Coronary artery (tissue), 2 donors: ENCODE measurements around the gene ATP6V0A4.

Experiments
- DNase-seq: peaks from one replicate; pipeline ENCODE4 v3.0.0-alpha.2; 2017; ENCODE audit warnings: low spot score
- H3K27ac ChIP-seq, 2 donors: fragments of 200-600 bp; sonication (generic); one replicate each; pipeline ENCODE4 v1.5.1; 2016 to 2019
- H3K4me3 ChIP-seq: fragments of 200-600 bp; sonication (generic); 2 replicates; pipeline ENCODE4 v1.5.1; 2016; ENCODE audit warnings: mild to moderate bottlenecking, moderate library complexity
- TF ChIP-seq, protein P1 (sequence below): fragments of 200-600 bp; sonication (generic); IDR thresholded peaks from one replicate; pipeline ENCODE4 v1.5.1; 2019; ENCODE audit warnings: antibody characterized with exemption

The ATP6V0A4 gene

GRCh38 chr7:138797715-138798320 lies at the start of gene ATP6V0A4, which contains the start of gene TMEM213:
Gene ATP6V0A4 (minus strand): TSS chr7:138798196. CDS start chr7:138771247, 26,949 bp downstream.
Gene TMEM213 (plus strand): TSS chr7:138797994. CDS start chr7:138798105, 111 bp downstream.
- H3K27ac ChIP-seq = no peak within 1 kb of the TSS
- no peak within 1 kb of the TSS for H3K4me3 ChIP-seq
- DNase-seq = no peak
- TF ChIP-seq, protein P1, sequence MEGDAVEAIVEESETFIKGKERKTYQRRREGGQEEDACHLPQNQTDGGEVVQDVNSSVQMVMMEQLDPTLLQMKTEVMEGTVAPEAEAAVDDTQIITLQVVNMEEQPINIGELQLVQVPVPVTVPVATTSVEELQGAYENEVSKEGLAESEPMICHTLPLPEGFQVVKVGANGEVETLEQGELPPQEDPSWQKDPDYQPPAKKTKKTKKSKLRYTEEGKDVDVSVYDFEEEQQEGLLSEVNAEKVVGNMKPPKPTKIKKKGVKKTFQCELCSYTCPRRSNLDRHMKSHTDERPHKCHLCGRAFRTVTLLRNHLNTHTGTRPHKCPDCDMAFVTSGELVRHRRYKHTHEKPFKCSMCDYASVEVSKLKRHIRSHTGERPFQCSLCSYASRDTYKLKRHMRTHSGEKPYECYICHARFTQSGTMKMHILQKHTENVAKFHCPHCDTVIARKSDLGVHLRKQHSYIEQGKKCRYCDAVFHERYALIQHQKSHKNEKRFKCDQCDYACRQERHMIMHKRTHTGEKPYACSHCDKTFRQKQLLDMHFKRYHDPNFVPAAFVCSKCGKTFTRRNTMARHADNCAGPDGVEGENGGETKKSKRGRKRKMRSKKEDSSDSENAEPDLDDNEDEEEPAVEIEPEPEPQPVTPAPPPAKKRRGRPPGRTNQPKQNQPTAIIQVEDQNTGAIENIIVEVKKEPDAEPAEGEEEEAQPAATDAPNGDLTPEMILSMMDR = no peak

GRCh38 chr7:138845711-138846110 lies 47.7 kb upstream of the ATP6V0A4 start:
- no peak overlapping the region for H3K4me3 ChIP-seq
- TF ChIP-seq, protein P1 = no peak
- no peak for DNase-seq
- no peak overlapping the region for H3K27ac ChIP-seq

DNA sequence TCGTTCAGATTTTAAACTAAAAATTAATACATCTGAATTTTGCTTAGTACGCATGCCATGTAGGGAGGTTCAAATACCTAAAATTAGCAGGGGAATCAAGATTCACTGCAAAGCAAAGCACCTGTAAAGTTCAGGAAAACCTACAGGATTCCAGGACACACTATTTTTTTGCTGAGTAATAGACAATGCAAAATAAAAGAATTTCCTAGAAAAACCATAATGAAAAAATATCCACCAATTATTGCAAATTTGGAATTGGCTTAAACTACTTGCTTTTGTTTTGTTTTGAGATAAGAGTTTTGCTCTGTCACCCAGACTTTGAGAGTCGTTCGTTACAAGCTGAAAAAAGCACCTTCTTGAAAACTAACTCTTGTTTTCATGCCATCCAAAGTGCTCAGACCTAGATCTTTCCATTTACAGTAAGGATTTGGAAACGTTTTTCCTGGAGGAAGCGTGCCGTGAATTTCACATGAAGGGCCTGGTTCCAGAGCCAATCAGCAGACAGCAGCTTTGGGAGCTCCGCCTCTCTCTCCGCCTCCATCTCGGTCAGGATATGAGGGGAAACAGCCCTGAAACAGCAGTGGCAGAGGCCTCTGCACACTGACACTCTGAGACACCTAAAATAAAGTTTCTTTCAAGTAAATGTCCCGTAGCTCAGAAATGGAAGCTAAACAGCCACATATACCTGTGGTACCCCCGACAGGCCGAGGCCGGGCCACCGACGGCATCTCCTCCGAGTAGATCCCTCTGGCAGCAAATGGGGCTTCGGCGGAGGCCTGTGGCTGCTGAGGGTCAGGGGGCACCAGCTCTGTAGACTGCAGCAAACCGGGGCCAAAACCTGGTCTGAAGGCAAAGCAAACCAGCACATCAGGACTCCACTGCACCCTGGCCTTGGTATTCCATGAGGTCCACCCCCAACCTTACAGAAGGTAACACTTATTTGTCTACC lies 45.9 kb upstream of the ATP6V0A4 start:
- TF ChIP-seq, protein P1 = no peak
- no peak overlapping the region for H3K4me3 ChIP-seq
- no peak for DNase-seq
- H3K27ac ChIP-seq = no peak overlapping the region

DNA sequence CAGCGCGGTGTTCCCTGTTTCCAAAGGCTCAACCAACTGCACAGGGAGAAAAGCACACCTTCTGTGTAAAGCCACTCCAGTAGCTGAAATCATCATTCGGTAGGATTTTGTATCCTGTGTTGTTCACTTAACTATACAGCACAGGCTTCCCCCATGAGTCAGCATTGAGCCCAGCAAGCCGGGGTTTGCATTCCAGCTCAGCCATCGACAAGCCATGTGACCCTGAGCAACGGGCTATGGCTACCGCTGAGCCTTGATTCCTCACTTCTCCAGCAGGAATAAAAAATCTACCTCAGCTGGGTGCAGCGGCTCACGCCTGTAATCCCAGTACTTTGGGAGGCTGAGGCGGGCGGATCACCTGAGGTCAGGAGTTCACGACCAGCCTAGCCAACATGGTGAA lies 44.1 kb upstream of the ATP6V0A4 start:
- TF ChIP-seq, protein P1 = no peak
- Histone ChIP-seq H3K4me3 (no peak overlapping the region), H3K27ac (no peak overlapping the region)
- no peak for DNase-seq

DNA sequence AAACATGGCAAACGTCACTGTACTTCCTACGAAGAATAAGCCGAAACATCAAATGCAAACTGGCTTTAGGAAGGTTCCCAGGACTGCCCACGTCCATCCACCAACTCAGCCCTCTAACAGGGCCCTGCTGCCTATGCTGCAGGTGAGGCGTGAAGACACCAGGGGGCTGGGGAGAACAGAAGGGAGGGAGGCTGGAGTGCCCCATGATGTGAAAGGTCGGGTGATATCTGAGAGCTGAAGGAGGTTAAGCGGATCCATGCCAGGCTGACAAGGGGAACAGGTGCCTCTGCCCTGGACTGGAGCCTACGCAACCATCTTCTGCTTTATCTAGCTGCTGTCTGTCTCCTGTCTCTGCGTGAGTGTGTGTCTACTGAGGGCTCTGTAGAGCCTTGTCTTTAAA lies 40.2 kb upstream of the ATP6V0A4 start:
- no peak overlapping the region for H3K27ac ChIP-seq
- no peak for DNase-seq
- TF ChIP-seq, protein P1 = no peak
- H3K4me3 ChIP-seq = peak overlapping the region; percentile 7

DNA sequence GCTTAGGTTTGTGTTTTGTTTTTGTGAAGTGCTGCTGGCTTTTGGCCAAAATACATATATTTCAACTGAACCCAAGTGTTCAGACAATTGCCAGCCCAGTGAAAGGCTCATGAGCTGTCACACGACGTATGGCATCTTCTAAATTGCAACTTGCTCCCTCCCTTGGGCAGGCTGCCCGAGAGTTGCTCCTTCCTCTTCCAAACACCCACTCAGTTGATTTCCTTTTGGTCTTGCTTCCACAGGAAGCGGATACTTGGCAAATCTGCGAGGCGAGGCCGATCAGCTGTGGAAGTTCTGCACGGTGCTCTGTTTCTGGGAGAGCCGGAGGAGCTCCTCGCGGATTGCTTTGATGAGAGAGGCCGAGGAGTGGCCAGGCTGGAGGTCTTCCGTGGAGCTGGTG lies 39.6 kb upstream of the ATP6V0A4 start:
- Histone ChIP-seq H3K27ac (no peak overlapping the region), H3K4me3 (peak overlapping the region; percentile 7)
- DNase-seq = no peak

More for the DNA sequence above, 39.6 kb upstream of the ATP6V0A4 start:
- TF ChIP-seq, protein P1 = no peak
